GM10266 (cell line): Measurements from ENCODE around the gene LDLRAD3.

ENCODE experiments used
- DNase-seq: peaks from one replicate; pipeline ENCODE4 v3.0.0; 2012; ENCODE audit errors: extremely low spot score
- CTCF ChIP-seq: IDR thresholded peaks from 2 replicates; pipeline ENCODE4 v1.5.1; 2012; ENCODE audit warnings: mild to moderate bottlenecking, low read depth; ENCODE audit not compliant: control insufficient read depth, insufficient read depth; ENCODE audit errors: missing control alignments

Gene LDLRAD3

GRCh38 chr11:35954205-35954604 is 10.3 kb downstream of the LDLRAD3 start:
- no peak for TF ChIP-seq CTCF
- DNase-seq = no peak

GRCh38 chr11:35955636-35956035 is 11.8 kb downstream of the LDLRAD3 start:
- no peak for DNase-seq

GRCh38 chr11:35962369-35963138 is 18.7 kb downstream of the LDLRAD3 start:
- TF ChIP-seq CTCF = no peak
- DNase-seq = no peak

More at GRCh38 chr11:35955636-35956035, 11.8 kb downstream of the LDLRAD3 start:
- TF ChIP-seq CTCF = no peak

GRCh38 chr11:35963911-35964310 is 20.0 kb downstream of the LDLRAD3 start:
- no peak for DNase-seq
- TF ChIP-seq CTCF = no peak

- DNase-seq = no peak
- TF ChIP-seq CTCF = no peak
Observed at GRCh38 chr11:35964841-35965240, 21.0 kb downstream of the LDLRAD3 start.

- no peak for TF ChIP-seq CTCF
- DNase-seq = no peak
Observed at GRCh38 chr11:35967042-35967441, 23.2 kb downstream of the LDLRAD3 start.

GRCh38 chr11:35968386-35969088 is 24.7 kb downstream of the LDLRAD3 start:
- TF ChIP-seq CTCF = no peak
- DNase-seq = no peak
